GM15510 (cell line): Measurements from ENCODE around the gene GATA1.

Experiments used
- POLR2A ChIP-seq: IDR thresholded peaks from 3 replicates; pipeline ENCODE4 v1.6.1; 2011; ENCODE audit warnings: borderline replicate concordance; ENCODE audit not compliant: insufficient read length; ENCODE audit errors: extremely low read depth

GATA1 gene

DNA sequence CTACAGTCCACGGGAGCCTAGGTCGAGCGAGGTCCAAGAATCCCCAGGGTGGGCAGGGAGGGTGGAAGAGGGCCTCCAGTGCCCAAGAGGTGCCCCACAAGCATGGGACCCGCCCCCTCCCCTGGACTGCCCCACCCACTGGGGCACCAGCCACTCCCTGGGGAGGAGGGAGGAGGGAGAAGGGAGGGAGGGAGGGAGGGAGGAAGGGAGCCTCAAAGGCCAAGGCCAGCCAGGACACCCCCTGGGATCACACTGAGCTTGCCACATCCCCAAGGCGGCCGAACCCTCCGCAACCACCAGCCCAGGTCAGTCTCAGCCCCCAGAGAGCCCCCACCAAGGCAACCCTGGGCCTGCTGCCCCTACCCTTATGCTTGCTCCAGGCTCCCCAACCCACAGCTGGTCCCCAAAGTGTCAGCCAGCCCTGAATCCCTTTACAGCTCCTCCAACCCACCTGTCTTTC lies at the start of gene GATA1:
TSS of gene GATA1 (plus strand) at position 250 of the 460 bp plus-strand sequence. CDS start 4,520 bp downstream, outside the sequence.
- TF ChIP-seq POLR2A: no peak

DNA sequence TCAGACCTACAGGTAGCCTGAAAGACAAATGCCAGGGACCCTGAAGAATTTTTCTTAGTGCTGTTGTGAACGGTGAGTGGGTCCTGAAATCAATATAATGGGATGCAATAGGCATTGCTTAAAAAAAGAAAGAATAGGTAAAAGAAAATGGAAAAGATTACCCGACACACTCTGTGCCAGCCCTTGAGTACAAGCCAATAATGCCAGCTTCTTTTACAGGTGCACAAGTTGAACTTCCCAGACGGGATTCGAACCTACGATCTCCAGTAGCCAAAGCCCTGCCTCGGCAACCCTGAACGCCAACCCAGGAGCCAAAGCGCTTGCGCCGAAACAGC lies 49.5 kb upstream of the GATA1 start:
- no peak for TF ChIP-seq POLR2A

DNA sequence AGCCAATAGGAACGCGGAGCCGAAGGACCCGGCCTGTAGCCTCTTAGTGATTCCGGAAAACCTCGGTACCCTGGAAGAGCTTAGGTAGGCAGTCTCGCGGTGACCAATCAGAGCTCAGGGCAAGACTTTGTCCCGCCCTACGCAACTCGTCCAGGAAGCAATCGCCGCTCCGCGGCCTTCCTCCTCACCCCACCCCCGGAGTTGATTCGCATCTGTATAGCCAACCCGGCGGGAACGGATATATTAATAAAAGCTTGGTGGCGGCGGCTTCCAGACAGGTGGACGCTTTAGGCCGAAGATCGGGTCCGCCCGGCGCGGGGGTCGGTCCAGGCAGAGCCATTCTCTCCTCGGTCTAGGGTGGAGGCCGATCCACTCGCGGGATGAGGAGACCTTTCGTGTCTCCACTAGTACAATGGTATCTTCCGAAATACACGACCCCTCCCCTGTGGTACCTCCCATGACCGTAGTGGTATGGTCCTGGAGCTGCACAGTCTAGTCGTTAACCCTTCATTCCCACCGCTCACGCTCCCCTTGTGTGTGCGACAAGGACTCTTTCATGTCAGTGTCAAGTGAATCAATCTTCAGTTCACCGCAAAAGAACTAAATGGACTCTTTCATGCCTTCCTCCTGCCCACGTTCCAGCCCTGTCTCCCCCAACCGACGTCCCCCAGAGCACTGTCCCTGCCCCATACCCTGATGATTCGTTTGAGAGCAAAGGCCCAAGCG lies 49.0 kb upstream of the GATA1 start:
- TF ChIP-seq POLR2A: peak; percentile 66

DNA sequence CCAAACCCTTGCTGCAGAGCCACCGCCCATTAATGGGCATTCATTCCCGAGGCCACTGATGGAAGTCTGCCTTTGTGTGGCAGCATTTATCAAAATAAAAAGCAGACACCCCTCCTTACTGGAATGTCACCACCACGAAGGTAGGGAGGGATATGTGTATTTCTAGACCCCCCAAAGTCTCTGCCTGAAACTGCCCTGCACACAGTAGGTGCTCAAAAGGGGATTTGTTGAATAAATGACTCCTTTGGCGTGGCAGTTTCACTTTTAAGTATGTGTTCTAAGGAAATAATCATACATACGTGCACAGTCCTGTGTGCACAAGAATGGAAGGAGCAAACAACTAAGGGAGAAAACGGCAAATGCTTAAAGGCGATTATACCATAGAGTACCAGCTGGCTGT lies 48.5 kb upstream of the GATA1 start:
- no peak for TF ChIP-seq POLR2A

DNA sequence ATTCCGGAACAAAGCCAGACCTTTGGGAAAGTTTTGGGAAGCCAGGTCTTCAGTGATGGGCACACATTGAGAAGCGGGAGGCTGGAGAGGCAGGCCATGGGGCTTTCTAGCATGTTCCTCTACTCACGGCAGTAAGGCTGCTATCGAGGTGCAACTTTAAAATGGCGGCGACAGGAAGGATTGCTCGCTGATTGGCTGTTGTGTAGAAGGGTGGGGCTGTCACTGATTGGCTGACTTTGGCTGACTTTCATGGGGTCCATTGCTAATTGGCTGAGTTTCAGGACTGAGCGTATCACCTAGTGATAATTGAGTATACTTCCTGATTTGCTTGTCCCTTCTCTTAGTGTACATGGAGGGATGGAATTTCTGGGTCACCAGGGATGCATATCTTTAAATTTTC lies 44.6 kb upstream of the GATA1 start:
- TF ChIP-seq POLR2A: no peak

DNA sequence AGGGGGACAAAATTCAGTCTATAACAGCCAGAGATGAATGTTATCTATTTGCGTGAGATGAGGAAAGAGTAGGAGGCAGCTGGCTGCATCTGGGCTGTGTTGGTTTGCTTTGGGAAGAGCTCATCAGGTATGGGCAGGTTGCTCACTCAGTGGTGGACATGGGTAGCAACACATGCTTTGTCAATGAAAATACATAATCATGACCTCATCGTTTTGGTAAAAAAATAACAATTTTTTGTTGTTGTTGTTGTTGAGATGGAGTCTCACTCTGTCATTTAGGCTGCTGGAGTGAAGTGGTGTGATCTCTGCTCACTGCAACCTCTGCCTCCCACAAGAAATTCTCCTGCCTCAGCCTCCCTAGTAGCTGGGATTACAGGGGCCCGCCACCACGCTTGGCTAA lies 41.2 kb upstream of the GATA1 start:
- no peak for TF ChIP-seq POLR2A

DNA sequence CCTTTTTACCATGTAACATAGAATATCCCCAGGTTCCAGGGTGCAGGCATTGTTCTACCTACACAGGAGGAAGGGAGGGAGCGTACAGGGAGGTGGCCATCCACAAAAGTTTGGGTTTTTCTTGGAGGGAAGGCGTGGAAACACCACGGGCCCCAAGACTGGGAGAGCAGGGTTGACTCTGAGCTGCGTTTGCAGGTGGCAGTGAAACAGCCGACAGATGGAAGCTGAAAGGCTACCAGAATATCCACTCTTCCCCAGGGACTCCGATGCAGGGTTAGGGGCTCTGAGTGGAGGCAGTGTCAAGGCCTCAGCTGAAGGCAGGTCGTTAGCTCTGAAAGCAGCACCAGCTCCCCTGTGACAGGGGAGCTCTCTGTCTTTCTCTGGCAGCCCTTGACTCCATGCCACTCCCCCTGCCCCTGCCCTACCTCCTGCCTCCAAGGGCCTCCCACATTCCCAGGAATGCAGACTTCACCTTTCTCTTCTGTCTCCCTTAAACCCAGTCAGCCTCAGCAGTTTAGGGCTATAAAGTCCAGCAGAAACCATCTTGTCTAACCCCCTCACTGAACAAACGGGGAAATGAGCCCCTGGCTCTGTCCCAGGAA lies 38.9 kb upstream of the GATA1 start:
- TF ChIP-seq POLR2A: no peak

DNA sequence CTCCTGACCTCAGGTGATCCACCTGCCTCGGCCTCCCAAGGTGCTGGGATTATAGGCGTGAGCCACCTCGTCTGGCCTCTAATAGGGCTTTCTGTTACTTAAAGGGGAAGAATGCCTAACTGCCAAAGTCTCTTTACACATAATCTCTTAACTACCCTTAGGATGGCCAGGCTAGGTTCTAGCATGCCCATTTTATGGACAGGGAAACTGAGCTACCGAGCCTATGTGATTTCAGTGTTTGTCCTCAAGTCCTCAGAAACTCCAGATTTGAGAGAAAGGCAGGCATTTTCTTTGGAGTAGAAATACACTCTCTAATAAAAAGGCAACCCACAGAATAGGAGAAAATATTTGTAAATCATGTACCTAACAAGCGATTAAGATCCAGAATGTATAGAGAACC lies 37.2 kb upstream of the GATA1 start:
- no peak for TF ChIP-seq POLR2A

DNA sequence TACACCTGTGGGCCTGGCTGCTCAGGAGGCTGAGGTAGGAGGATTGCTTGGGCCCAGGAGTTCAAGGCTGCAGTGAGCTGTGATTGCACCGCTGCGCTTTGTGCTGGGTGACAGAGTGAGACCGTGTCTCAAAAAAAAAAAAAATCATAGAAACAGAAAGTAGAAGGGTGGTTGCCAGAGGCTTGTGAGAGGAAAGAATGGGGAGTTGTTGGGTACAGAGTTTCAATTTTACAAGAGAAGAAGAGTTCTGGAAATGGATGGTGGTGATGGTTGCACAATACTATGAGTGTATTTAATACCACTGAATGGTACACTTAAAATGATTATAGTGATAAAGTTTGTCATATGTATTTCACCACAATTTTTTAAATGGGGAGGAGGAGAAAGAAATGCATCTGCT lies 35.0 kb upstream of the GATA1 start:
- no peak for TF ChIP-seq POLR2A

DNA sequence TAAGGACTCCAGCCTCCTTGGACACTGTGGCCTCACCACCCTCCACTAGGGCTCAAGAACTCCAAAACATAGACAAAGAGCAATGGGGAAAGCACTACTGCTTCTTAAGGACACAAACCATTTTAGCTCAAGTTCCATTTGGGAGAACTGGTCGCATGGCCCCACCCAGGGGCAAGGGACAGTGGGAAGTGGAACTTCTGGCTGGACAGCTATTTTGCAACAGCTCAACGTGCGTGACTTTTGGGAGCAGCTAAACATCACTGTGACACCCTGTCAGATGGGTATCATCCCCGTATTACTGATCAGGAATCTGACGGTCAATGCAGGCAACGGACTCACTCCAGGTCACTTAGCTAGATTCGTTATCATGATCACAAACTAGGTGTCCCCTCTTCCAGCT lies 33.9 kb upstream of the GATA1 start:
- TF ChIP-seq POLR2A: no peak

DNA sequence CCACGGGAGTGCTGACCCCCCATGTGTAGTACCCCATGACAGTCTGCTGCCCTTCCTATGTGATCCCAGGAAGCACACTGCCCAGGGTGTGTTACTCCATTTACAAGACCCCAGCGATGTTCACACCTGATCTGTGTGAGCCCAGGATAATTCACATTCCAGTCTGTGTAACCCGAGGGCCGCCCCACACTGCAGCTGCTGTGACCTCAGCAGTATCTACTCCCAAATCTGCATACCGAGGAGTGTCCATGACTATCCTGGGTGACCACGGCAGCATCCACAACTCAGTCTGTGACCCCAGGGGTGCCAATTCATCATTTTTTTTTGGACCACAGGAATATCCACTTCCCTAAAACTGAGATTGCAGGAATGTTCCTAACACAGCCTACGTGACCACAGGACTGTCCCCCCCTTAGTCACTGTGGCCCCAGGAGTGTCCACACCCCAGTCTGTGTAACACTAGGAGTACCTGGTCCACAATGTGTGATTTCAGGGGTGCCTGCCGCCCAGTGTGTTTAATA lies 32.6 kb upstream of the GATA1 start:
- TF ChIP-seq POLR2A: no peak

DNA sequence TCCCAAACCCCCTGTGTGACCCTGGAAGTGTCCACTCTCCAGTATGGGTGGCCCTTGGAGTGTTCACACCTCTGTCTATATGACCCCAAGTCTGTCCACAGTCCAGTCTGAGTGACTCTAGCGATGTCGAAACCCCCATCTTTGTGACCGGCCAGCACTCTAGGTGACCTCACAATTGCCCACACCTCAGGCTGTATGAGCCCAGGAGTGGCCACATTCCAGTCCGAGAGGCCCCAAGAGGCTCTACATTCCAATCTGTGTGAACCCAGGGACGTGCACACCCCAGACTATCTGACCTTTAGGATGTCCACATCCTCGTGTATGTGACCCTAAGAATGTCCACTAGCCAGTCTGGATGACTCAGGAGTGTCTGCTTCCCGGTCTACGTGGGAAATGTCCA lies 32.2 kb upstream of the GATA1 start:
- no peak for TF ChIP-seq POLR2A

DNA sequence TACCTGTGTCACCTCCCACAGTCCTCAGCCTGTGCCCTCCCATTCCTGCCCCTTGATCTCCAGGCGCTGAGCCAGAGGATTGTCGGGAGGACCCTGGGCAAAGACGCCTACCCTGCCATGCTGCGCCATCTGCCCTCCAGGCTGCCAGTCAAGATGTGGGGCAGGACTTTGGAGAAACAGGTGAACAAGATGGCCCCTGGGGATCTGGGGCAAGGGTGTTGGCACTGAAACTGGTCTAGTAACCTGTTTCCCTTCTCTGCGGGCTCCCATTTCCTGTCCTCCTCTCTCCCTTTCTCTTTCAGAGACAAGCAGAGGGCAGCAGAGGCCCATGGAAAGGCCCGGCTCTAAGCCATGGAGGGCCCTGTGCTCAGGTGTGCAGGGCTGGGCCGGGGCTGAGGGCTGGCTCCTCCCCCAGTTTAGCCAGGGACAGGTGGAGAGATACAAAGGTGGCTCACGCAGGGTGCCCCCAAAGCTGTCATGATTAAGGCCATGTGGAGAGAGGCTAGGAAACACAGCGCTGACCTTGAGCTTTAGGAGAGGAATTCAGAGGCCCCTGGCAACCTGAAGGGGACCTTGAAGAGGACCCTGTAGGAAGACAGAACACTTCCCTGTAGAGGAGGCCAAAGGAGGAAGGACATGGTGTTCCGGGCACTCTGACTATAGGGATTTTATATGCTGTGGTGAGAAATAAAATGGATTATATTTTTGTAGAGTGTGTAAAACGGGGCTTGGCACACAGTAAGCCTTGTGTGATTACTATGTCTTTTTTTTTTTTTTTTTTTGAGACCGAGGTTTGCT lies 24.5 kb upstream of the GATA1 start, which contains the start of gene GLOD5:
TSS of gene GLOD5 (plus strand) at position 74 of the 798 bp plus-strand sequence. CDS start at position 118, 44 bp downstream.
- no peak for TF ChIP-seq POLR2A

DNA sequence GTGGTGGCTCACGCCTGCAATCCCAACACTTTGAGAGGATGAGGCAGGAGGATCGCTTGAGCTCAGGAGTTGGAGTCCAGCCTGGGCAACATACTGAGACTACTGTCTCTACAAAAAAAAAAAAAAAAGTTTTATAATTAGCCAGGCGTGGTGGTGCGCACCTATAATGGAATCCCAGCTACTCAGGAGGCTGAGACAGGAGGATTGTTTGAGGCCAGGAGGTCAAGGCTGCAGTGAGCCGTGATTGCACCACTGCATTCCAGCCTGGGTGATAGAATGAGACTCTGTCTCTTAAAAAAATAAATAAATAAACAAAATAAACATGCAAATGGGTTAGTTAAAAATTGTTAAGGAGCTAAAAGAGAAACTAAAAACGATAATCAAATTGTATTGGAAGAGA lies 17.2 kb upstream of the GATA1 start:
- no peak for TF ChIP-seq POLR2A

DNA sequence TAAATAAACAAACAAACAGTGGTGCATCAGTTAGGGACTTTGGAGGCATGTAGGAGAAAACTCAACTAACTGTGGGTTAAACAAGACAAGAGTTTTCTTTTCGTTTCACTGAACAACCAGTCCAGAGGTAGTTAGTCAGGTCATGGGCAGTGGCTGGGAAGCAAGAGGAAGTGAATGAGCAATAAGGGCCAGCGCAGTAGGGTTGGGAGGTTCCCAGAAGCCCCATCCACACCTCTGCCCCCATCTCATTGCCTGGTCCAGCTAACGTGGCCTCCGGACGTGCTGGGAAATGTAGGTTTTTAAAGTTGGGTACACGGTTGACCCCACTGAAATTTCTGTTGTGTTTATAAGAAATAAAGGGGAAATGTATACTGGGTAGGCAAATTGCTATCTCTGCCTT lies 16.1 kb upstream of the GATA1 start:
- TF ChIP-seq POLR2A: no peak
